HG03060 (cell line): Measurements from ENCODE around the gene OGT.
"Not testable (repeated sequence)": the region's sequence is repeated elsewhere in the genome, so short reads cannot be mapped to it uniquely, and the experiment has no call there.

ENCODE experiments used
- ATAC-seq: cut with Tn5 transposase; IDR thresholded peaks from one replicate; pipeline ENCODE4 v1.9.1; 2021; ENCODE audit warnings: low read depth, moderate number of reproducible peaks; ENCODE audit not compliant: unreplicated experiment

The OGT gene

DNA sequence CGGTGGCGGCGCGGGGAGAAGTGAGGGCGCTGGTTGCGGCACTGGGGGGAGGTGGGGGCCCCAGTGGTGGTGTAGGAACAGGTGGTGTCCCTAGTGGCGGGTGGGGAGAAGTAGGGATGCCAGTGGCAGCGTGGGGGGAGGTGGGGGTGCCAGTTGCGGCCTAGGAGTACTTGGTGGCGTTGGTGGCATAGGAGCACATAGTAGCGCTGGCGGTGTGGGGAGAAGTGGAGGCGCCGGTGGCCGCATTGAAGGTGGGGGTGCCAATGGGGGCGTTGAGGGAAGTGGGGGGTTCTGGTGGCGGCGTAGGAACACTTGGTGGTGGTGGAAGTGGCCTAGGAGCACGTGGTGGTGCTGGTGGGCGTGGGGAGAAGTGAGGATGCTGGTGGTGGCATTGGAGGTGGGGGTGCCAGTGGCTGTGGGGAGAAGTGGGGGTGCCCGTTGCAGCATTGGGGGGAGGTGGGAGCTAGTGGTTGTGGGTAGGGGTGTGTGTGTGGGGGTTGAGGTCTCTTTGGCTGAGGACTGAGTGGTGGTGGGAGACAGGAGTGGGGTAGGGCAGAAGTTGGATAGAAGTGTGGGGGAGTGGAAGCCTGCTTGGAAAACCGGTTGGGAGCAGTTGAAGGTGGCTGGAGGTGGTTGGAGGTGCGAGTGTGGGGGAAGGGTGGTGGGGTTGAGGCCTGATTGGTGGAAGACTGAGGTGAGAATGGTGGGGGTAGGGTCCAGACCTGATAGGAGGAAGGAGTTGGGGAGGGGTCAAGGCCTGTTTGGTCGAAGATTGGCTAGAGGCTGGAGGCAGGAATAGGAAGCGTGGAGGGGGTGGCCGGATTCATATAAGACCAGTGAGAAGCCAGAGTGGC, 46.5 kb downstream of the OGT start:
- ATAC-seq: no peak

DNA sequence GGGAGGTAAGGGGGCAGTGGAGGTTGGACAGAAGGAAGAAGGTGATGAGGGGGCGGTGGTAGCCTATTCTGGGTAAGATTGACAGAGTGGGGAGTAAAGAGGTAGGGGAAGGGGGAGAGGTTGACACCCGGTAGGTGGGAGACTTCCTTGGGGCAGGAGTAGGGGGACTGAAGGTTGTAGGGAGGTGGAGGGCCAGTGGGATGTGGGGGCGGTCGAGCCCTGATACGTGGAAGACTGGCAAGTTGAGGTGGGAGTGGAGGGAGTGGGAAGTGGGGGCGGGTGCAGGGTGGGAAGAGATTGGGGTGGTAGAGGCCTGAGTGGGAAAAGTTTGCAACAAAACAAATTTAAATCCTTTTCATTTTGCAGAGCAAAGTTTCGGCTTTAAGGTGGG, 47.1 kb downstream of the OGT start:
- no peak for ATAC-seq

DNA sequence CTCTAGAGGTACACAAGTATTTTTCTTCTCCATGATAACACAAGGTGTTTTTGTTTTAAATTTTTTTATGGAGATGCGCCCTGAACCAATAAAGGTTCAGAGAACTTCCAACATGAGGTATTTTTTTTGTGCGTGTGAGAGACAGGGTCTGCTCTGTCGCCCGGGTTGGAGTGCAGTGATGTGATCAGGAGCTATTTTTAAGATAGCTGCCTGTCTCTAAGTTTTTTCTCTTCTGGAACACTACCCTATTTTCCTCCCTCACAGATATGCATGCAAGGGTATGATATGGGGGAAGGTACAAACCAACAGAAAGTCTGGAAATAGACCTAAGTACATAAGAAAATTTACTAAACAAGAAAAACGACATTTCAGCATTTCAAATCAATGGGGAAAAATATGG, 48.3 kb downstream of the OGT start:
- ATAC-seq: no peak

DNA sequence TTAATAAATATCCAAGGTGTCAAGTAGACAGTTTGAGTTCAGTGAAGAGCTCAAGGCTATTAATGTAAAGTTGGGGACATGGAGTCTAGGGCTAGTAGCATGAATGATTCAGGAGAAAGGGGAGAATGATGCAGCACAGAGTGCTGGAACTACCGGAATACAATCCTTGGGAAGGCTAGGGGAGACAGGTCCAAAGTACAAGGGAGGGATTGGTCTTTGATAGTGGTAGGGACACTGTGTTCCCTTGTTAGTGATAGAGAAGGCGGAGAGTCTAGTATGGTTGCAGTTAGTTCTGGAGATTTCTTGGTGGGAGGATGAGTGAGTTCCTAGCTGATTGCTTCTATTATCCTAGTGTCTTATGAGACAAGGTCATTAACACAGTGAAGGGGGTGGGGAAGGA, 54.0 kb downstream of the OGT start:
- no peak for ATAC-seq

DNA sequence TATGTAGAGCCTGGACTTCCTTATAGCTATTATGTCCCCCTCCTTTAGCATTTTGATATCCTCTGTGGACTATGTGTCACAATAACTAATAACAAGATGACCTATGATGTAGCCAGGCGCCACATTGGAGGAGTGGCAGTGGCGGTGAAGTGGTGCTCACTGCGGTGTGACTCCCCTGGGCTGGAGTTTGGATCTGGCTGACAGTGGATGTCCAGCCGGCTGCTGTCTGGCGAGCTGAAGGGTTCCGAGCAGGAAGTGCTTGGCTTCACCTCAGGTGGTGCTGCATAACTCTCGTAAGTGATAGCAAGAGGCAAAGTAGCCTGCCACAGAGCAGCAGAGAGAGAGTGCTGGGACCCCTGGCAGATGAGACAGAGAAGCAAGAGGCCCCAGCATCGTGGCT, 60.3 kb downstream of the OGT start:
- not testable (repeated sequence) for ATAC-seq

DNA sequence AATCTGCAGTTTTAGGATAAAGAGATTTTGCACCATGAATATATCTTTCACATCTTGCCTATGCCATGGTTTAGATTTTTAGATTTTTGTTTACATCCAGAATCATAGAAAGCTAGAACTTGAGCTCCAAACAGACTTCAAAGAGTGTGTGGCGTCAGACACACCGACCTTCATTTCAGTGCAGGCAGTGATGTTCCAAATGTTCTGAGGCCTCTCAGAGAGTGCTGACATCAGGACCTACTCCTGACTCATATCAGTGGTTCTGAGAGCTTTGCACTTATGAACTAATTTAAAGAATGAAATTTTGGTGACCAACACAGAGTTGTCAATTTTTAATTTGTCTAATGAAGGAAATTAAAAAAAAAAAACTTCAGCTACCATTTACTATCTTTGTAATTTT, 67.1 kb downstream of the OGT start:
- no peak for ATAC-seq

DNA sequence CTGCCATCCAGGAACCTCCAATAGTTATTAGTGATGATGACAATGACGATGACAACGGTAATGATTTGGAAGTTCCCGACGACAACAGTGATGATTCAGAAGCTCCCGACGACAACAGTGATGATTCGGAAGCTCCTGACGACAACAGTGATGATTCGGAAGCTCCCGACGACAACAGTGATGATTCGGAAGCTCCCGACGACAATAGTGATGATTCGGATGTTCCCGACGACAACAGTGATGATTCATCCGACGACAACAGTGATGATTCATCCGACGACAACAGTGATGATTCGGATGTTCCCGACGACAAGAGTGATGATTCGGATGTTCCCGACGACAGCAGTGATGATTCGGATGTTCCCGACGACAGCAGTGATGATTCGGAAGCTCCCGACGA, 70.7 kb downstream of the OGT start:
- no peak for ATAC-seq

DNA sequence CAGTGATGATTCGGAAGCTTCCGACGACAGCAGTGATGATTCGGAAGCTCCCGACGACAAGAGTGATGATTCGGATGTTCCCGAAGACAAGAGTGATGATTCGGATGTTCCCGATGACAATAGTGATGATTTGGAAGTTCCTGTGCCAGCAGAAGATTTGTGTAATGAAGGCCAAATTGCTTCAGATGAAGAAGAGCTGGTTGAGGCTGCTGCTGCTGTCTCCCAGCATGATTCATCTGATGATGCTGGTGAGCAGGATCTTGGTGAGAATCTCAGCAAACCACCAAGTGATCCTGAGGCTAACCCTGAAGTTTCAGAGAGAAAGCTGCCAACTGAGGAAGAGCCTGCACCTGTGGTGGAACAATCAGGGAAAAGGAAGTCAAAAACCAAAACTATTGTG, 71.2 kb downstream of the OGT start:
- no peak for ATAC-seq

DNA sequence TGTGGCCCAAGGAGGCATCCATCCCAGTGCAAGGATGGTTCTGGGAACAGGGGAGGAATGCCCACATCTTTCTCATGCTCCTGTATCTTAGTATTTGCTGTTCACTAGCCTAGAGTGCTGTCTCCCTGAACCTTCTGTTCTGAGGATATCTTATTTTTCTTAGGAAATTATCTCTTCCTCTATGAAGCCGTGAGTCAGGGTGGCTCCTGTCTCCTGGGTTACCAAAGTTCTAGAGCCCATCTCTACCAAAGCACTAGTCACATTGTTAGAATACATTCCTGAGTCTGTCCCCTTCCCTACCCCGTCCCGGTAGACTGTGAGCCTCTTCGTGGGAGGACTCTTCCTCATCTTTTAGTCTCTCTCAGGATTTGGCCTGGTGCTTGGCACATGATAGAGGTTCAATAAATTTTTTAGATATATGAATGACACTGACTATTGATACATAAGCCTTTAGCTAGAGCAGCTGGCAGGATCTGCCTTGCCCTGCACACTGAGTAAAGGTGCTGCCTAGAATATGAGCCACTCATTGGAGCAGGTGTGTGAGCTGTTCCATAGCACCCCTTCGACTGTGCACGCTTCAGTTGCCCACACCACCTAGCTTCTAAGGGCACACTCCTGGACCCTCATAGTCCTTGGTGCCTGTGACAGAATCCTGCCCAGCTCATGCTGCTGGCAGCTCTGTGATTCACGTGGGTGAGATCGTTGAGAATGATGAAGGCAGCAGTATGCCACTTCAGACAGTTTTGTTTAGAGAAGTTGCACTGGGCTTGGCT, 72.1 kb downstream of the OGT start:
- no peak for ATAC-seq

DNA sequence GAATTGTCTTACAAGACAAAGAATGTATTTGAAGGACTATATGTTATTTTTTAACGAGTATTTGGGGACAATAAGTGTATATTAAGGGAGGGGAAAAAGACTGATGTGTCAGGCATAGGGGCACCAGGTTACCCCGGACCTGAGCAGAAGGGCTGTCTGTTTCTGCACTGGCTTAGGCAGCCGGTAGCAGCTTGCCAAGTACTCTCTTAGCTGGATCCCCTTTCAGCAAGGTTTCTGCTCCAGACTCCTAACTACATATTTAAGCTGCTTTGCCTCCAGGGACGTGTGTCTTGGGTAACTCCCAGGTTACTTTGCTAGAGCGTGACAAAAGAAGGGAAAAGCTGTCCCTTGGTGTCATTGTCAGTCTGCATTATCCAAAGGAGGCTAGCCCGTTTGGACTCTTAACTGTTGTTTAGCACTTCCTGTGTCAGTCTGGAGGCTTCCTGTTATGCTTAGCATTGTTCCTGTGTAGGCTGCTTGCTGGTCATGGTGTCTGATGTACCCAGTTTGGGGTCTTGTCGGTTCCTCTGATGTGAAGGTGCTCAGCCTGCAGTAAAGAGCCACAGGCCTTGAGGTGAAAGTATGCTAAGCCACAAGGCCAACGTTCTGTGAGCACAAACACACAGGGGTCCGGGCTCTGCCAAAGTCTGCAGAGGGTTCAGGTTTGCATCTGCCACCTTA, 73.8 kb downstream of the OGT start:
- ATAC-seq: no peak

DNA sequence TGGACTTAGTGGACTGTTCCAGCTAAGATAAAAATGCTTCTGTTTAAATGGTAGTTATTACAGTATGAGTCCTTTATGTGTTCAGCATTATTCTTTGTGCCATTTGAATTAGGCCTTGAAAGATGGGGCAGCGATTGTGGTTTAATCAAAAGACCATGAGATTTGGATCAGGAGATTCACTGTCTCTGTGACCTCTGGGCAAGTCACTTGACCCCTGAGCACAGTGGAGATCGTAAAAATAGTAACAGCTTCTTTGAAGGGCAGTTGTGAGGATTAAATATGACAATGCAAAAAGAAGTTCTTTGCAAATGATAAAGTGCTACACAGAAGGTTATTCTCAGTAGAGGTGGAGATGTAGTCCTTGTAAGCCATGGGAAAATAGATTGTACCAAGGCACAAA, 74.6 kb downstream of the OGT start:
- ATAC-seq: no peak

DNA sequence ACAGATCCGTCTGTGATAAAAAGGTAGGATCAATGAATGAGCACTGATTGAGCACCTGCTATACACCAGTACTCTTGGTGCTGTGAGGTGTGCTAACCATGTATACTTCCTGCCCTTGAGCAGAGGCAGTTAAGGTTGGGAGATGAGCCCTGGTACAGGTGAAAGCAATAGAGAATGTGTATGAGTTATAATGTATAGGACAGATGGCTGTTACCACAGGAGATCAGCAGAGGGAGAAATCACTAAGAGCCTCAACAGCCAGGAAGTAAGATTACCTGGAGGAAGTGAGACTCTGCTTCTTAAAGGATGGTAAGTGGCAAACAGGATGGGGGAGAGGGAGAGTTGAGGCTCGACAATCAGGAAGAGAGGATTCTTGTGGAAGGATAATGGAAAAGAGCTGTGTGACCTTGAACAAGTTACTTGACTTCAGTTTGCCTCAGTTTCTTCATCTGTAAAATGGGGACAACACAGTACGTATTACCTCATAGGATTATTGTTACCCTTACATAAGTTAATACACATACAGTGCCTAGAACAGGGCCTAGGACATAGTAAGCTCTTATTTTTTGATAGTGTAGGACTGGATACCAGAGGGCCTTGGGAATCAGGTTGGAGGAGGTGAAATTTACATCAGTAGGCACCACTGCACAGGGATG, 76.3 kb downstream of the OGT start:
- ATAC-seq: no peak

DNA sequence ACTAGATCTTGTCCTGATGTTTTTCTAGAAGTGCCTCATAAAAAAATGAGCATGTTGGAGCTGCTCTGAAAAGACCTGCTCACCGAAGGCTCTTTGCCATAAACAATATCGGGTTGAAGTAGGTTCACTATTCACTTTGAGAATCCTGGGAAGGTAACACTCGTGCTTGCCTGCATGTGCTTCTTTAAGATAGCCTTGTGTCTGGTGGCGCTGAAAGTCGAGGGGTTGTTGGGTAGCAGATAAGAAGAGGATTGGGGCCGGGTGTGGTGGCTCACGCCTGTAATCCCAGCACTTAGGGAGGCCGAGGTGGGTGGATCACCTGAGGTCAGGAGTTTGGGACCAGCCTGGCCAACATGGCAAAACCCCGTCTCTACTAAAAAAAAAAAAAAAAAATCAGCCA, 78.8 kb downstream of the OGT start:
- ATAC-seq: not testable (repeated sequence)

DNA sequence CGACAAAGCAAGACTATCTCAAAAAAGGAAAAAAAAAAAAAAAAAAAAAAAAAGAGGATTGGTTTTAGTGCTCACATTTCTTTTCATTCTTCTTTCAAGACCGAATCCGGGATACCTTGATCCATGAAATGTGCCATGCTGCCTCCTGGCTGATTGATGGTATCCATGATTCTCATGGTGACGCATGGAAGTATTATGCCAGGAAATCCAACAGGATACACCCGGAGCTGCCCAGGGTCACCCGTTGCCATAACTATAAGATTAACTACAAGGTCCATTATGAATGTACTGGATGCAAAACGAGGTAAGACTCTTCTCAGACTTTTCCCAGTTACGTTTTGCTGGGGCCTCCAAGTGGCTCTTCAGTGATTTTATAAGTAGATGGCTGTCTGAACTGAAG, 79.4 kb downstream of the OGT start:
- ATAC-seq: no peak

DNA sequence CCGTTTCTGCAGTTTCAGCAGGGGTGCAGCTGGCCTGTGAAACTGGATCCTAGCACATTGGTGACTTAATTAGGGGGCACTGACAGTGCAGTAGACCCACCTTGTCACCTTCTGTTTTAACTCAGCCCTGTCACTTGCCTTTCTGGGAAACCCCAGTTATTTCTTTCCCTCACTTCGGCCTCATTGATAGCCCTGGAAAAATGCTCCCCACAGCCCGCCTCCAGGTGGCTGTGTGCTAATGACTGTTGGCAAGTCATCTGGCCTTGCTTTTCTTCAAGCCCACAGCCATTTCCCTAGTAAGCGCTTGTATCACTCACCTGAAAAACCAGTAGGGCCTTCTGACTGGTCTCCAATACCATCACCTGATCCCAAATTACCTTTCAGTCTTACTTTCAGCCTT, 82.2 kb downstream of the OGT start:
- ATAC-seq: no peak

DNA sequence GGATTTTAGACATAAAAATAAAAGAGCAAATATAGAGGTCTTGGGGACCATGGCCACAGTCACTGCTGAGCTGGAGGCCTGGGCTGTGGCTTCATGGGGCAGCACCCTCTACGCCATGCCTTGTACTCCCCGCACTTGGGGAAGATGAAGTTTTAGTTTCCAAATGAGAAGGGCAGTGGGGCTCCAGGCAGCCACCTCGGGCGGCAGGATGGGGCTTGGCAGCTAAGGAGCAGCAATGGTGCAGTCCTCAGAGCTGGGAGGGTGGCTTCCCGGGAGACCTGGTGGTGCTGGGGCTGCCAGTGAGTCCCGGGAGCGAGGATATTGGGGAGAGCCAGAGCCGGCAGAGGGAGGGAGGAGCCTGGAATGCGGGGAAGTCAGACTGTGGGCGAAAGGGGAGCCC, 83.0 kb downstream of the OGT start:
- no peak for ATAC-seq

DNA sequence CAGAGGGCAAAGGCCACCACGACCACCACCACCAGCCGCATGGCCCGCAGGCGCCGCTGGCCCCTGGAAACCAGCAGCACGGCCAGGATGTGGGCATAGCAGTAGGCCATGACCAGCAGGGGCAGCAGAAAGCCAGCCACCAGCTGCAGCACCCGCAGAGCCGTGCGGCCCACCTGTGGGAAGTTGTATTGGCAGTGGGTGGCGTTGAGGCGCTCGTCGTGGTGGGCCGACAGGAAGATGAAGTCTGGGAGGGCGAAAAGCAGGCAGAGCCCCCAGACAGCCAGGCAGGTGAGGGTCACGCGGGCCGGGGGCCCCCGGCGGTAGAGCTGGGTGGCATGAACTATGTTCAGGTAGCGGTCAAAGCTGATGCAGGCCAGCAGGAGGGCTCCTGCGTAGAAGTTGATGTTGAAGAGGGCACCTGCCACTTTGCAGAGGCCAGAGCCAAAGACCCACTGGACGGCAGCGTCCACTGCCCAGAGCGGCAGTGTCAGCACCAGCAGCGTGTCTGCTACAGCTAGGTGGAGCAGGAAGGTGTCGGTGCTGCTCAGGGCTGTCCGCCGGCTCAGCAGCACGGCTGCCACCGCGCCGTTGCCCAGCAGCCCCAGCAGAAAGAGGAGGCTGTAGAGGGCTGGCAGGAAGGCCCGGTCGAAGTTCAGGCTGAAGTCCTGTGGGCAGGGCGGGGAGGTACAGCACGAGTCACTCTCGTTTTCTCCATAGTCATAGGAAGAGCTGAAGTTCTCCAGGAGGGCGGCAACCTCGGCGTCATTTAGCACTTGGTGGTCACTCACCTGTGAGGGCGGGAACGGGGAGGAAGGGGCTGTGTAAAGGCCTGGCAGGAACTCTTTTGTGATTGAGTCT, 84.0 kb downstream of the OGT start:
- ATAC-seq: no peak

DNA sequence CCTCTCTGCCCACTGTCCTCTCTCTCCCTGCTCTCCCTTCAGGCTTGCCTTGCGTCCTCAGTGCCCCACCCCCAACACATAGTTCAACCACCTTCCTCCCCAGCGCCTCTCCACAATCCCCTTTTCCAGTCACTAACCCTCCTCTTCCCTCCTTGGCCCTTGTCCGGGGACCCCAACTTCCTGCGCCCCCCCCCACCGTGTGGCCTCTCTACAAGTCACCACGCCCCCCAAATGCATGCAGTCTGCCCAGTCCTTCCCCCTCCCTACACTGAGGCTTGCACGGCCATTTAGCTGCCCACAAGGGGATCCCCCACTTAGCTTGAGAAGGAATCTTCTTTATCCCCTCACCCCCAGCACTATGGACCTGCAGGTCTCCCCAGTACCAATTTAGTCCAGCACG, 84.8 kb downstream of the OGT start:
- ATAC-seq: no peak

DNA sequence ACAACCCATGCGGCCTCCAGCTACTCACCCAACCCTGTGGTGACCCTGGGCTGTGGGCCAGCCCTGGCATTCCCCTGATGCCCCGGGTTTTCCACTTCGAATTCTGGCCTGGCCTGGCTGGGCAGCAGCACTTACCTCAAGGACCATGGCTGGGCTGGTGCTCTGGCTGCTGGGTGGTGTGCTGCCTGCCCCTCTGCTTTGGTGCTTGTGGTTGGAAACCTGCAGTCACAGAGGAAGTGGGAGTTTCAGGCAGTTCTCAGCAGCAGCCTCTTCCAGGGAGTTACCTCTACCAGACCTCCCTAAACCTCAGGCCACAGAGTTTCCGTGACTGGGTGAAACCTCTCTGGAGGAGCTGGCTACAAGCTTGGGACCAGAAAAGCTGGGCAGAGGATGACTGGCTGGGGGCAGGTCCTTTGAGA, 85.4 kb downstream of the OGT start, which contains the start of gene CXCR3:
Gene CXCR3, minus strand, starts transcription at position 209 of the 419 bp plus-strand sequence. Its CDS starts 62 bp downstream, at position 147.
- peak; percentile 56 for ATAC-seq

DNA sequence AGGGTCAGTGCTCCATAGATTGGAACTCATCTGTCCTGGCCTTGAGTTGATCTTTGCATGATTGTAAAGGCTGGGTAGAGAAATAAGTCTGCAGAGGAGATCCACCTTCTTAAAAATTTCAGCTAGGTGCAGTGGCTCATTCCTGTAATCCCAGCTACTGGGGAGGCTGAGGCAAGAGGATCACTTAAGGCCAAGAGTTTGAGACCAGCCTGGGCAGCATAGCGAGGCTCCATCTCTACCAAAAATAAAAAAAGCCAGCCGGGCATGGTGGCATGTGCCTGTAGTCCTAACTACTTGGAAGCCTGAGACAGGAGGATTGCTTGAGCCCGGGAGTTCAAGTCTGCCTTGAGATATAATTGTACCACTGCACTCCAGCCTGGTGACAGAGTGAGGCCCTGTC, 85.9 kb downstream of the OGT start:
- no peak for ATAC-seq
